B cell (primary cell): Measurements from ENCODE around the gene S1PR1.

Experiments
- EZH2 ChIP-seq: IDR thresholded peaks from 2 replicates; pipeline ENCODE4 v1.6.1; 2012; ENCODE audit warnings: borderline replicate concordance, low read depth, mild to moderate bottlenecking, moderate library complexity, low read length; ENCODE audit not compliant: insufficient read depth, poor library complexity, severe bottlenecking
- TF ChIP-seq, protein P1 (sequence below): fragments of 200-600 bp; IDR thresholded peaks from one replicate; pipeline ENCODE4 v1.8.0; 2022; ENCODE audit warnings: antibody characterized with exemption, mild to moderate bottlenecking

GRCh38 chr1:101191049-101191448 is 45.8 kb upstream of the S1PR1 start:
- TF ChIP-seq, protein P1, sequence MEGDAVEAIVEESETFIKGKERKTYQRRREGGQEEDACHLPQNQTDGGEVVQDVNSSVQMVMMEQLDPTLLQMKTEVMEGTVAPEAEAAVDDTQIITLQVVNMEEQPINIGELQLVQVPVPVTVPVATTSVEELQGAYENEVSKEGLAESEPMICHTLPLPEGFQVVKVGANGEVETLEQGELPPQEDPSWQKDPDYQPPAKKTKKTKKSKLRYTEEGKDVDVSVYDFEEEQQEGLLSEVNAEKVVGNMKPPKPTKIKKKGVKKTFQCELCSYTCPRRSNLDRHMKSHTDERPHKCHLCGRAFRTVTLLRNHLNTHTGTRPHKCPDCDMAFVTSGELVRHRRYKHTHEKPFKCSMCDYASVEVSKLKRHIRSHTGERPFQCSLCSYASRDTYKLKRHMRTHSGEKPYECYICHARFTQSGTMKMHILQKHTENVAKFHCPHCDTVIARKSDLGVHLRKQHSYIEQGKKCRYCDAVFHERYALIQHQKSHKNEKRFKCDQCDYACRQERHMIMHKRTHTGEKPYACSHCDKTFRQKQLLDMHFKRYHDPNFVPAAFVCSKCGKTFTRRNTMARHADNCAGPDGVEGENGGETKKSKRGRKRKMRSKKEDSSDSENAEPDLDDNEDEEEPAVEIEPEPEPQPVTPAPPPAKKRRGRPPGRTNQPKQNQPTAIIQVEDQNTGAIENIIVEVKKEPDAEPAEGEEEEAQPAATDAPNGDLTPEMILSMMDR: no peak
- TF ChIP-seq EZH2: no peak
